ENCODE results near the gene CXorf66.
"Not testable (repeated sequence)": the region's sequence is repeated elsewhere in the genome, so short reads cannot be mapped to it uniquely, and the experiment has no call there.

CXorf66 gene

DNA sequence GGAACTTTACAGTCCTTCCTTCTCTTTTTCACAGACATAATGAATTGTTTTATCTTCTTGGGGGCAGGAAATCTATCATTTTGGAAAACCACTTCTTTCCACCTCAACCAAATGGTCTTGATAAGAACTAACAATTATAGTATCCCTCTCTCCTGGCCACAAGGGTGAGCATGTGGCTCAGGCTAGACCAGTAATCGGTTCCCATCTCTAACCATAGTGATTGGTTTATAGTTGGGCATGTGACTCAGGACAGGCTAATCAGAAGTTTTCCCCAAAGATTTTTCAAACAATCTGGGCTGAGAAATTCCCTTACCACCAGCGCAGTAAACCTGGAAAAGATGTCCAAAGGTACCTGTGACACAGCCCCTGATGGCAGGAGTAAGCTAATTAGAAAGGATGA, 4.0 kb upstream of the CXorf66 start:
- DNase-seq (ENCODE audit: low read depth) = no peak
- TF ChIP-seq MYC (IDR thresholded peaks at IDR 0.05; ENCODE audit: low read depth, low read length) (no peak), POLR2A (IDR thresholded peaks at IDR 0.05; ENCODE audit: extremely low read depth, insufficient read length) (no peak)
- TF ChIP-seq, protein P1, sequence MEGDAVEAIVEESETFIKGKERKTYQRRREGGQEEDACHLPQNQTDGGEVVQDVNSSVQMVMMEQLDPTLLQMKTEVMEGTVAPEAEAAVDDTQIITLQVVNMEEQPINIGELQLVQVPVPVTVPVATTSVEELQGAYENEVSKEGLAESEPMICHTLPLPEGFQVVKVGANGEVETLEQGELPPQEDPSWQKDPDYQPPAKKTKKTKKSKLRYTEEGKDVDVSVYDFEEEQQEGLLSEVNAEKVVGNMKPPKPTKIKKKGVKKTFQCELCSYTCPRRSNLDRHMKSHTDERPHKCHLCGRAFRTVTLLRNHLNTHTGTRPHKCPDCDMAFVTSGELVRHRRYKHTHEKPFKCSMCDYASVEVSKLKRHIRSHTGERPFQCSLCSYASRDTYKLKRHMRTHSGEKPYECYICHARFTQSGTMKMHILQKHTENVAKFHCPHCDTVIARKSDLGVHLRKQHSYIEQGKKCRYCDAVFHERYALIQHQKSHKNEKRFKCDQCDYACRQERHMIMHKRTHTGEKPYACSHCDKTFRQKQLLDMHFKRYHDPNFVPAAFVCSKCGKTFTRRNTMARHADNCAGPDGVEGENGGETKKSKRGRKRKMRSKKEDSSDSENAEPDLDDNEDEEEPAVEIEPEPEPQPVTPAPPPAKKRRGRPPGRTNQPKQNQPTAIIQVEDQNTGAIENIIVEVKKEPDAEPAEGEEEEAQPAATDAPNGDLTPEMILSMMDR (IDR thresholded peaks at IDR 0.05; ENCODE audit: low read depth, low read length) = no peak
- TF ChIP-seq, protein P2, sequence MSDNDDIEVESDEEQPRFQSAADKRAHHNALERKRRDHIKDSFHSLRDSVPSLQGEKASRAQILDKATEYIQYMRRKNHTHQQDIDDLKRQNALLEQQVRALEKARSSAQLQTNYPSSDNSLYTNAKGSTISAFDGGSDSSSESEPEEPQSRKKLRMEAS (IDR thresholded peaks at IDR 0.05; ENCODE audit: low read depth, low read length) = no peak

DNA sequence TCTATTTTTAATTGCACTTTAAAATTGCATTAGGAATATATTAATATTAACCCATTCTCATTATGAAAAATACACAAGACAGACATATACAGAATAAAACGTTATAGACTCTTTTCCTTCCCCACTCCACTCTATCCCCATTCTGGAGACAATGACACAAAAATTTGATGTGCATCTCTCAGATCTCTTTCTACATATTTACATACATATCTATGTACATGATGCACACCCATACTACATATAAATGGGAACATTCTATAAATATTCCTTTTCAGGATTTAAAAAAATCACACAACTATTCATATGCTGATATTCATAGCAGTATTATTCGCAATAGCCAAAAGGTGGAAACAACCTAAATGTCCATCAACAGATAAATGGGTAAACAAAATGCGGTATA, 2.4 kb upstream of the CXorf66 start:
- no peak overlapping the region for H3K4me3 ChIP-seq (ENCODE audit: low read depth, low read length)
- no peak for DNase-seq (ENCODE audit: low read depth)
- TF ChIP-seq, protein P1 (IDR thresholded peaks at IDR 0.05; ENCODE audit: low read depth, low read length) = no peak
- TF ChIP-seq POLR2A (IDR thresholded peaks at IDR 0.05; ENCODE audit: extremely low read depth, insufficient read length) = no peak

More for the DNA sequence above, 4.0 kb upstream of the CXorf66 start:
- H3K4me3 ChIP-seq (ENCODE audit: low read depth, low read length) = no peak overlapping the region

DNA sequence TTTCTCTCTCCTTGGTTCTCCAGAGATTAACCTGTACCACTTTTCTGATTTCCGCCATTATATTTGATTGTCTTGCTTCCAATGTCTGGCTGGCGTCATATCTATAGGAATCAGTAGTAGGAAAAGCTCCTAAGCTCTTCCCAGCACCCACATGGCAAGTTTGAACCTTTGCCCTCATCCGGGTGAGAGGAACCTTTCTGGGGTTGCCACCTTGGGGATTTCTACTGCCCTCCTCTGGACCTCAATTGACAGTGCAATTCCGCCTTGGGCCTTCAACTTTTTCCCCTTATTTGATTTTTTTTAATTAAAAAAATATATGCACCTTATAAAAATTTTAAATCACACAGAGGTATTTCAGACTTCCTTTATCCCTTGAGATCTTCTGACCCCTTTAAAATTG, 2.0 kb upstream of the CXorf66 start:
- DNase-seq (ENCODE audit: low read depth) = peak; percentile 11
- TF ChIP-seq MYC (IDR thresholded peaks at IDR 0.05; ENCODE audit: low read depth, low read length) (no peak), POLR2A (IDR thresholded peaks at IDR 0.05; ENCODE audit: extremely low read depth, insufficient read length) (no peak)
- TF ChIP-seq, protein P2 (IDR thresholded peaks at IDR 0.05; ENCODE audit: low read depth, low read length) = no peak
- TF ChIP-seq, protein P1 (IDR thresholded peaks at IDR 0.05; ENCODE audit: low read depth, low read length) = peak; percentile 27
- no peak overlapping the region for H3K4me3 ChIP-seq (ENCODE audit: low read depth, low read length)

DNA sequence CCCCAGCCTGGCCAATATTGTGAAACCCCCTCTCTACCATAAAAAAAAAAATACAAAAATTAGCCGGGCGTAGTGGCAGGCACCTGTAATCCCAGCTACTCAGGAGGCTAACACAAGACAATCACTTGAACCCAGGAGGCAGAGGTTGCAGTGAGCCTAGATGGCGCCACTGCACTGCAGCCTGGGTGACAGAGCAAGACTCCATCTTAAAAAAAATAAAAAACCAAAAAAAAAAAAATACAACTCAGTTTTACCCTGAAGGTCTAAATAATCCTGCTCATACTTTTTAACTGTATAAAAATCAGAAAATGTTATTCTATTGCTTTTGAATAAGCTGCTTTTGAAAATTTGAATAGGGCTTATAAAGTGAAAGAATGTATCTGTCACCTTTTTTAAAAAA, 838 bp upstream of the CXorf66 start:
- not testable (repeated sequence) for DNase-seq (ENCODE audit: low read depth); H3K4me3 ChIP-seq (ENCODE audit: low read depth, low read length)
- TF ChIP-seq, protein P1 (IDR thresholded peaks at IDR 0.05; ENCODE audit: low read depth, low read length) = peak; percentile 30

DNA sequence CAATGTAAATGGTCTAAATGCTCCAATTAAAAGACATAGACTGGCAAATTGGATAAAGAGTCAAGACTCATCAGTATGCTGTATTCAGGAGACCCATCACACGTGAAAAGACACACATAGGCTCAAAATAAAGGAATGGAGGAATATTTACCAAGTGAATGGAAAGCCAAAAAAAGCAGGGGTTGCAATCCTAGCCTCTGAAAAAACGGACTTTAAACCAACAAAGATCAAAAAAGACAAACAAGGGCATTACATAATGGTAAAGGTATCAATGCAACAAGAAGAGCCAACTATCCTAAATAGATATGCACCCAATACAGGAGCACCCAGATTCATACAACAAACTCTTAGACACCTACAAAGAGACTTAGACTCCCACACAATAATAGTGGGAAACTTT, 4.2 kb downstream of the CXorf66 start:
- not testable (repeated sequence) for H3K4me3 ChIP-seq (ENCODE audit: low read depth, low read length); DNase-seq (ENCODE audit: low read depth)

DNA sequence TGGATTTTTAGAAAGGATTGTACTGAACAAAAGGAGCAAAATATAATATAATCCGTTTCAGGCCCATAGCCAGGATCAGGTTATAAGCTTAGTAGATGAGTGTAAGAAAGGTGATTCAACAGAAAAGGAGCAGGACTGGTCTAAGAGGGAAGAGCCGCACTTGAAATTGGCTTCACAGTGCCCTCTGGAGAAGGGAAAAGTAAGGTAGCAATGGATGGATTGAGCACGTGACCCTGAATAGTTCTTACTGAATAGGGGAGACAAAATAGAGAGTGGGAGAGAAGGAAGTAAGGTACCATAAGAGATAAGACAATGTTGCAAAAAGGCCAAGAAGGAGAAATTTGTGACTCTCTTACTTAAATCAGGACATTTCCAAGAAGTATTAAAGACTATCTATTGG, 15.6 kb downstream of the CXorf66 start:
- no peak for TF ChIP-seq MYC (IDR thresholded peaks at IDR 0.05; ENCODE audit: low read depth, low read length)
- TF ChIP-seq, protein P2 (IDR thresholded peaks at IDR 0.05; ENCODE audit: low read depth, low read length) = no peak
- TF ChIP-seq, protein P1 (IDR thresholded peaks at IDR 0.05; ENCODE audit: low read depth, low read length) = no peak
- TF ChIP-seq POLR2A (IDR thresholded peaks at IDR 0.05; ENCODE audit: extremely low read depth, insufficient read length) = no peak

DNA sequence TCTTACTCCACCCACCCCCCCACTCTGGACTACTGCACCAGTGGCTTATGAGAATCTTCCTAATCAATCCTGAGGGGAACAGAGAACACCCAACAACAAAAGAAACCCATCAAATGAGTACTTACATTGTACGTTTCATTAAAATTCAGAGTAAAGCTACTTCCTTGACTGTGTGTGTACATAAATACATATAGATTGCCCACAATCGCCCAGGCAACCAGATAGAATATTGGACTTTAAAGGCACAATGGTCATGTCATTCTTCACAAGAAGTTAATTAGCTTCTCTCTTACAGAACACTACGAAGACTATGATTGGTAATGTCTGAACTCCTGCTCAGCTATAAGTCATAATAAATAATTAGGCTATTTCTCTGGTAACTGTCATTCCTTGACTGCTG, 20.2 kb downstream of the CXorf66 start:
- DNase-seq (ENCODE audit: low read depth) = no peak
- no peak for TF ChIP-seq POLR2A (IDR thresholded peaks at IDR 0.05; ENCODE audit: extremely low read depth, insufficient read length)
- H3K4me3 ChIP-seq (ENCODE audit: low read depth, low read length) = no peak overlapping the region

More for the DNA sequence above, 15.6 kb downstream of the CXorf66 start:
- H3K4me3 ChIP-seq (ENCODE audit: low read depth, low read length) = no peak overlapping the region
- DNase-seq (ENCODE audit: low read depth) = no peak

Data from NB4 (cell line).